ENCODE measurements around the gene PACSIN2. TPM values are rescaled to one million over a fixed set of nuclear protein-coding genes. Genes with fewer than 3 reads are reported as not detected.
"Not testable (repeated sequence)": the region's sequence is repeated elsewhere in the genome, so short reads cannot be mapped to it uniquely, and the experiment has no call there.

PACSIN2 gene
- total and polyA plus RNA-seq, 8 donors, result 24.9 to 154 (median 71.6) TPM

DNA sequence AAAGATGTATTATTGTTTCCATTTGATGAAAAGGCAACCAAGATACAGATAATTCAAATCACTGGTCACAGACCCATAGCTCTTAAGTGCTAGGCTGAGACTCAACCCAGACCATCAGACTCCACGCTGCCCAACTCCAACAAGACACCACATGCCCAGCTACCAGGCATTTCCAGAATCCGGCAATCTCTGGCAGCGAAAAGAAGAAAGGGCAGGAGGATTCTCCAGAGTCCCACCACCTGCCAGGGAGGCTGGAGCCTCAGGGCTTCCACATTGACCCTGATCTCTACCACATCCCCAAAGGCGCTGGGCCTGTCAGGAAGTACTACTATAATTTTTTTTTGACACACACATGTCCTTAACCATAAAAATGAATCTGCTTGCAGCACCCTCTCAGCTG lies 96.4 kb downstream of the PACSIN2 start:
- DNase-seq, result no peak
- Histone ChIP-seq H3K27ac (peak overlapping the region in 4 of 5 donors; percentile 60 to 92 (median 72)), H3K36me3 (no peaks in the 10 kb centered on the region), H3K4me1 (peaks cover 55 to 95% (median 84%) of the 10 kb centered on the region in 4 donors), H3K9me3 (no peaks in the 10 kb centered on the region), H3K27me3 (no peaks in the 10 kb centered on the region), H3K4me3 (no peak overlapping the region)
- WGBS, 5 donors, result 75 to 89% (median 85%) methylated on average over 4 of the region's 4 CpGs
- intact Hi-C loops (cut with DNase I; ENCODE audit: low total_unique reads), result no loop called here
- no peak for TF ChIP-seq POLR2AphosphoS5 (IDR thresholded peaks at IDR 0.05)

- H3K4me3 ChIP-seq; intact Hi-C loops (cut with DNase I; ENCODE audit: low total_unique reads); H3K27me3 ChIP-seq; H3K9me3 ChIP-seq; DNase-seq; H3K36me3 ChIP-seq: not testable (repeated sequence)
- peak overlapping the region in 3 of 5 donors; percentile 45 to 92 (median 49) for H3K27ac ChIP-seq
- H3K4me1 ChIP-seq, result peaks cover 51 to 95% (median 83%) of the 10 kb centered on the region in 4 donors
- 95 to 99% (median 98%) methylated on average over 6 of the region's 6 CpGs for WGBS, 5 donors
Observed at GRCh38 chr22:42917358-42917757, 97.6 kb downstream of the PACSIN2 start.

DNA sequence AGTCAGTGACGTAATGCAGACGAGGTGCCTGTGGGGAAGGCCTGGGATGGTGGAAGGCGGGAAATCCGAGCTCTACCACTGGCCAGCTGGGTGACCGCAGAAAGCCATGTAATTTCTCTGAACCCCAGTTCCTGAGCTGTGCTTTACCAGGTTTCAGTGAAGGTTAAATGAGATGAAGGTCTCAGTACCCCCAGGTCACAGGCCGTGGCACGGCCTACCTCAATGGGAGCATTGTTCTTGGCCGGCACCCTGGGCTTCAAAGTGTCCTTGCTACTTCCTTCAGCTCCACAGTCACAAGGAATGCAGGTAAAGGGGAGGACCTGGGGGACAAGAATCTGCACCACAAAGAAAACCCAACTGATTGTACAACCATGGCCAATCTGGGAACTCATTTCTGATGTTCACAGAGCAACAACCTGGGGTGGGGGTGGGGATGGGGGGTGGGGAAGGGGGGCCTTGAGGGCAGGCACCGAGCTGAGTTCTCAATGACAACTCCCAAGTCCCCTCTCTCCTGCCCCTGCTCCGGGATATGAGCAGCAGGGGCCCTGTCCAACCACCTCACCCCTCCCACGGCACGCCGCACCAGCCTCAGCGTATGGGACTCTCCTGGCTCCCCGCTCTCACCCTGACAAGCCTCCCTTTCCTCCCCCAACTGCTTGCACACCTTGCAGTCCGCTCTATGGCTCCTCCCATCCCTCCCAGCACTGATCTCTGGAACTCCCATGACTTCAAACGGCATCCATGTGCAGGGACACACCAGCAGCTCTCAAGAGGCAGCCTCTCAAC lies 98.8 kb downstream of the PACSIN2 start:
- Histone ChIP-seq H3K27me3 (no peaks in the 10 kb centered on the region), H3K4me3 (no peak overlapping the region), H3K9me3 (no peaks in the 10 kb centered on the region), H3K36me3 (peaks cover 0 to 7% (median 0%) of the 10 kb centered on the region in 4 donors), H3K27ac (peak overlapping the region in 4 of 5 donors; percentile 45 to 62 (median 52)), H3K4me1 (peaks cover 45 to 93% (median 82%) of the 10 kb centered on the region in 4 donors)
- peak in 2 of 3 donors; percentile 35 to 57 for TF ChIP-seq POLR2AphosphoS5 (IDR thresholded peaks at IDR 0.05)
- no peak for TF ChIP-seq POLR2A (IDR thresholded peaks at IDR 0.05)
- TF ChIP-seq, protein P1, sequence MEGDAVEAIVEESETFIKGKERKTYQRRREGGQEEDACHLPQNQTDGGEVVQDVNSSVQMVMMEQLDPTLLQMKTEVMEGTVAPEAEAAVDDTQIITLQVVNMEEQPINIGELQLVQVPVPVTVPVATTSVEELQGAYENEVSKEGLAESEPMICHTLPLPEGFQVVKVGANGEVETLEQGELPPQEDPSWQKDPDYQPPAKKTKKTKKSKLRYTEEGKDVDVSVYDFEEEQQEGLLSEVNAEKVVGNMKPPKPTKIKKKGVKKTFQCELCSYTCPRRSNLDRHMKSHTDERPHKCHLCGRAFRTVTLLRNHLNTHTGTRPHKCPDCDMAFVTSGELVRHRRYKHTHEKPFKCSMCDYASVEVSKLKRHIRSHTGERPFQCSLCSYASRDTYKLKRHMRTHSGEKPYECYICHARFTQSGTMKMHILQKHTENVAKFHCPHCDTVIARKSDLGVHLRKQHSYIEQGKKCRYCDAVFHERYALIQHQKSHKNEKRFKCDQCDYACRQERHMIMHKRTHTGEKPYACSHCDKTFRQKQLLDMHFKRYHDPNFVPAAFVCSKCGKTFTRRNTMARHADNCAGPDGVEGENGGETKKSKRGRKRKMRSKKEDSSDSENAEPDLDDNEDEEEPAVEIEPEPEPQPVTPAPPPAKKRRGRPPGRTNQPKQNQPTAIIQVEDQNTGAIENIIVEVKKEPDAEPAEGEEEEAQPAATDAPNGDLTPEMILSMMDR (IDR thresholded peaks at IDR 0.05), result no peak
- 63 to 76% (median 66%) methylated on average over 17 of the region's 17 CpGs for WGBS, 5 donors
- intact Hi-C loops (cut with DNase I; ENCODE audit: low total_unique reads), result no loop called here
- peak; percentile 59 to 69 for DNase-seq

DNA sequence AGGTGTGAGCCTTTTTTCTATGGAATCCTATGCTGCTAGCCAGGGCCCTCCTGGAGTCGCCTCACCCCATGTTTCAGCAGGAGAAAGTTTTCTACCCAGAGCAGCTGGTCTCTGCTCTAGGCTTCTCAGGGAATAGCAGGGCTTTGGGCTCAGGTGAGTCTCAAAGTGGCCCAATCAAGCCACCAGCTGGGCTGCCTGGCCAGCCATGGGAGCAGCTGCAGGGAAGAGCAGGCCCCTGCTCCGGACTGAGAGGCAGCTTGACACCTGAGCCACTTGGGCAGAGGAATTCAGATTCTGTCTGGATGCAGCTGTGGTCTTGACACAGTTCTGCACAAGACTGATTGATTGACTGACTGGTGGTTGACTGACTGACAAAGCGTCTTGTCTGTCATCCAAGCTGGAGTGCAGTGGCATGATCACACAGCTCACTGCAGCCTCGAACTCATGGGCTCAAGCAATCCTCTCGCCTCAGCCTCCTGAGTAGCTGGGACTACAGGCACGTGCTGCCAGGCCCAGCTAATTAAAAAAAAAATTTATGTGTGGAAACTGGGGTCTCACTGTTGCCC lies 100.4 kb downstream of the PACSIN2 start:
- intact Hi-C loops (cut with DNase I; ENCODE audit: low total_unique reads), result no loop called here

DNA sequence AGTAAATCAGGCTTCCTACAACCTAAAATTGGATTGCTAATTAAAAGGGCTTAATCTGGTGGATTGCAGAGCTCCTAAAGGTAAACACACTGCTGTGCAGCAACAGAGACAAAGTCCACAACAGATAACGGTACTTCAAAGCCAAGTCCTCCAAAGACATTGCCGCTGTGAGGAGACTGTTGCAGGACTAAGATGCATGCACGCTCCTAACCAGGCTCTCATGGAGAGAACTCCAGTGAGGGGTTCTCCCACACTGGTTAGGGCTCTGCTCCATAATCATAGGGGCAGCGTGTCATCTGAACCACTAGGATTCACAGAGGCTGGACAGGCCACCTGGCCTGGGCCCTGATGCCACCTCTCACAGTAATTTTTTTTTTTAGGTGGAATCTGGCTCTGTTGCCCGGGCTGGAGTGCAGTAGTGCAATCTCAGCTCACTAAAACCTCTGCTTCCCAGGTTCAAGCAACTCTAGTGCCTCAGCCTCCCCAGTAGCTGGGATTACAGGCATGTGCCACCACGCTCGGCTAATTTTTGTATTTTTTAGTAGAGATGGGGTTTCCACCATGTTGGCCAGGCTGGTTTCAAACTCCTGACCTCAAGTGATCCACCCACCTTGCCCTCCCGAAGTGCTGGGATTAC lies 101.0 kb downstream of the PACSIN2 start:
- Histone ChIP-seq H3K4me1 (peaks cover 28 to 84% (median 74%) of the 10 kb centered on the region in 4 donors), H3K4me3 (no peak overlapping the region), H3K9me3 (no peaks in the 10 kb centered on the region), H3K27ac (peak overlapping the region in 1 of 5 donors; percentile 13), H3K27me3 (no peaks in the 10 kb centered on the region), H3K36me3 (peaks cover 4 to 28% (median 17%) of the 10 kb centered on the region in 4 donors)
- 57 to 78% (median 68%) methylated on average over 7 to 8 of the region's 8 CpGs for WGBS, 5 donors
- TF ChIP-seq POLR2AphosphoS5 (IDR thresholded peaks at IDR 0.05) (peak in 2 of 3 donors; percentile 9 to 57), EP300 (IDR thresholded peaks at IDR 0.05) (no peak), POLR2A (IDR thresholded peaks at IDR 0.05) (no peak)
- TF ChIP-seq, protein P1 (IDR thresholded peaks at IDR 0.05), result no peak
- intact Hi-C loops (cut with DNase I; ENCODE audit: low total_unique reads), result no loop called here
- peak in 1 of 2 donors; percentile 55 for DNase-seq

More for the DNA sequence above, 100.4 kb downstream of the PACSIN2 start:
- no peaks in the 10 kb centered on the region for H3K27me3 ChIP-seq
- no peak for TF ChIP-seq POLR2AphosphoS5 (IDR thresholded peaks at IDR 0.05)
- TF ChIP-seq EP300 (IDR thresholded peaks at IDR 0.05), result no peak
- TF ChIP-seq, protein P1 (IDR thresholded peaks at IDR 0.05), result no peak
- no peak for TF ChIP-seq POLR2A (IDR thresholded peaks at IDR 0.05)
- H3K4me3 ChIP-seq, result no peak overlapping the region
- H3K27ac ChIP-seq, result peak overlapping the region in 3 of 5 donors; percentile 13 to 62 (median 56)
- WGBS, 5 donors, result 88 to 93% (median 91%) methylated on average over 5 to 6 of the region's 6 CpGs
- no peak for DNase-seq
- no peaks in the 10 kb centered on the region for H3K9me3 ChIP-seq
- H3K36me3 ChIP-seq, result peaks cover 4 to 22% (median 13%) of the 10 kb centered on the region in 4 donors
- H3K4me1 ChIP-seq, result peaks cover 33 to 86% (median 77%) of the 10 kb centered on the region in 4 donors
